NCI-H146 (cell line): ENCODE results near the gene ARID3A.
"Not testable (repeated sequence)": the region's sequence is repeated elsewhere in the genome, so short reads cannot be mapped to it uniquely, and the experiment has no call there.

ENCODE experiments used
- DNase-seq: peaks from one replicate; lab custom pipeline; 2025; lab: John Stamatoyannopoulos, UW

ARID3A gene

GRCh38 chr19:947707-948539 is 22.1 kb downstream of the ARID3A start:
- DNase-seq, result no peak

GRCh38 chr19:948842-949496 is 23.1 kb downstream of the ARID3A start:
- no peak for DNase-seq

- no peak for DNase-seq
Observed at GRCh38 chr19:950352-951066, 24.7 kb downstream of the ARID3A start.

DNA sequence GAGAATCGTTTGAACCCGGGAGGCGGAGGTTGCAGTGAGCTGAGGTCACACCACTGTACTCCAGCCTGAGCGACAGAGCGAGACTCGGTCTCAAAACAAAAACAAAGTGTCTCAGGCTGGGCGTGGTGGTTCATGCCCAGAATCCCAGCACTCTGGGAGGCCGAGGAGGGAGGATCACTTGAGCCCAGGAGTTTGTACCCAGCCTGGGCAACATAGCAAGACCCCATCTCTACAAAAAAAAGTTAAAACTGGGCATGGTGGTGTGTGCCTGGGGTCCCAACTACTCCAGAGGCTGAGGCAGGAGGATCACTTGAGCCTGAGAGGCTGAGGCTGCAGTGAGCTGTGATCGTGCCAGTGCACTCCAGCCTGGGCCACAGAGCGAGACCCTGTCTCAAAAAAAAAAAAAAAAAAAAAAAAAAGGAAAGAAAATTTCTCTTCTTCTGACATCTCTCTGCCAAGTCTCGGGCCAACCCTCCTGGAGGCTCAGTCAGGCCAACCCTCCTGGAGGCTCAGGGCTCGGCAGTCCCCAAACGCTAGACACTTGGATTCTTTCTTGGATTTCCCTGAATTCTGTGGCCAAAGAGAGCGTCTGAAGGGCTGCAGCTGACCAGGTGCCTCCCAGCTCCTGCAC is 26.3 kb downstream of the ARID3A start:
- DNase-seq, result no peak

GRCh38 chr19:952680-953444 is 27.0 kb downstream of the ARID3A start:
- no peak for DNase-seq

GRCh38 chr19:953445-954271 is 27.8 kb downstream of the ARID3A start:
- no peak for DNase-seq

- no peak for DNase-seq
Observed at GRCh38 chr19:954272-954671, 28.4 kb downstream of the ARID3A start.

DNA sequence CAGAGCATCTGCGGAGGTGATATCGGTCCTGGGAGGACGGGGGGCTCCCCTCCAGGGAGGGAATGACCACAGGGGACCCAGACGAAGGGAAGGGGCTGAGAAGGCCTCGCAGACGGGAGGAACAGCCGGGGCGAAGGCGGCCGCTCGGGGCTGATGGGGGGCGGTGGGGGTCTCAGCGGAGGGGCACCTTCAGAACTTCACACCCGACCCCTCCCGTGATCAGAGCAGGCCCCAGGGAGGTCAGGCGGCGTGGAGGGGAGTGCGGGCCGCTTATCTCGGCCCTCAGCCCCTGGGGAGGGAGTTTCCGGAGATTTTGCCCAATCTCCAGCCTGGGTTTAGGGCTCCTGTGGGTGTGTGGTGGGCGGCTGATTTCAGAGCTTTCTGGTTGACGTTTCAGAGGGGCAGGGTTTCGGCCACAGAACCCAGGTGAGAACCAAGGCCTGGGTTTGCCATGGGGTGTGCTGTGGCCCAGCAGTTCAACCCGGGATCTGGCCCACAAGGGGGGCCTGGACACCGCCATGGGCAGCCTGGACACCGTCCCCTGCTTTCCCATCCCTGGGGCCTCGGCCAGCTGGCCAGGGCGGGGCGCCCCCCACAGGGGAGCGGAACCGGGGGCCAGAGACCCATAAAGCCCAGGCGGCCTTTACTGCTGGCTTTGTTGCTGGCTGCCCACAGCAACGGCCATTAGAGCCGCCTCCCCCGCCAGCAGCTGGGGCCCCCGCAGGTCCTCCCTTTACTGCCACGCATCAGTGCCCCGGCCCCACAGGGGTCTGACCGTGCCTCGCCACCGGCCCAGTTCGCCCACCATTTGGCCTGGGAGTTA is 29.0 kb downstream of the ARID3A start:
- no peak for DNase-seq

GRCh38 chr19:955803-956765 is 30.2 kb downstream of the ARID3A start:
- no peak for DNase-seq

DNA sequence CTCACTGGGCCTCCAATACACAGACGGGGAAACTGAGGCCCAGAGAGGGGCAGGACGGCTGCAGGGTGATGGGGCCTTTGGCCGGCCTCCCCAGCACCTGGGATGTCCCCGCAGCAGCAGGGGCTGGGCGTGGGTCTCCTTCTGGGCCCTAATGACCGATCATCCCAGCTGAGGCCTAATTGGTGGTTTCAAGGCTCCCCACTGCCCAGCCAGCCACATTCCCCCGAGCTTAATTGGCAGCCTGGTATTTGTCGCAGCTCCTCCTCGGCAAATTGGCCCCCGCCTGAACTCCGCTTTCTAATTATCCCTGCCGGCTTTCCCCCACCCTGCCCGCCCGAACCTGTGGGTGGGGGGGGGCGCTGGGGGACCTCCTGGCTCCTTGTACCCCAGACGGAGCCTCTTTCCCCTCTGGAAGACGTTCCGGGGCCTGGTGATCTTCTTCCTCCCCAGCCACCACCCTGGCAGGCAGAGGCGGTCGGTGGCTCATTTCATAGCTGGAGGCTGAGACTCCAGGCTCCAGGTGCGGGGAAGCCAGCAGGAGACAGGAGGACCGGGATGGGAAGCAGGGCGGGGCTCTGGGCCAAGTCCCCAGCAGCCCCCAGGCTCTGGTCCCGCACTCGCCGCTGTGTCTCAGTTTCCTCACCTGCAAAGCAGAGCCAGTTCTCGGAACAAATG is 31.1 kb downstream of the ARID3A start:
- DNase-seq, result no peak

DNA sequence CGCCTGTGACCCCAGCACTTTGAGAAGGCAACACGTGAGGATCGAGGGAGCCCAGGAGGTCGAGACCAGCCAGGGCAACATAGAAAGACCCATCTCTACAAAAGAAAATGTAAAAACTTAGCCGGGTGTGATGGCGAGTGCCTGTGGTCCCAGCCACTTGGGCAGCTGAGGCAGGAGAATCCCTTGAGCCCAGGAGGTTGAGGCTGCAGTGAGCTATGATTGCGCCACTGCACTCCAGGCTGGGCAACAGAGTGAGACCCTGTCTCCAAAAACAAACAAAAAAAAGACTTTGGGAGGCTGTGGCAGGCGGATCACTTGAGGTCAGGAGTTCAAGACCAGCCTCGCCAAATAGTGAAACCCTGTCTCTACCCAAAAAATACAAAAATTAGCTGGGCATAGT is 31.7 kb downstream of the ARID3A start:
- not testable (repeated sequence) for DNase-seq

GRCh38 chr19:958967-959855 is 33.4 kb downstream of the ARID3A start:
- DNase-seq, result no peak

DNA sequence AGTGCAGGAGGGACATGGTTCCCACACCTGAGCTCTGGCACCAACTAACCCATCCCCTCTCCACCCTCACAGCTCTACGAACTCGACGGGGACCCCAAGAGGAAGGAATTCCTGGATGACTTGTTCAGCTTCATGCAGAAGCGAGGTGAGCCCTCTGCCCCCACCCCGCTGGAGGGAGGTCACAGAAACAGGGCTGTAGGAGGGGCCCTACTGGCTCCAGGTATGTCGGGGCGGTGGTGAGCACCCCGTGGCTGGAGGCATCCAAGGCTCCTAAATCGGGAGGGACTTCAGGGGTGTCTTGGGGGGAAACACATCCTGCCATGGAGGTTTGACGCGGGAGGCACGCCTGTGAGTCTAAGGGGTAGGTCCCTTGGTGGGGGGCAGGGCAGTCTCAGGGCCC is 34.2 kb downstream of the ARID3A start:
- no peak for DNase-seq

DNA sequence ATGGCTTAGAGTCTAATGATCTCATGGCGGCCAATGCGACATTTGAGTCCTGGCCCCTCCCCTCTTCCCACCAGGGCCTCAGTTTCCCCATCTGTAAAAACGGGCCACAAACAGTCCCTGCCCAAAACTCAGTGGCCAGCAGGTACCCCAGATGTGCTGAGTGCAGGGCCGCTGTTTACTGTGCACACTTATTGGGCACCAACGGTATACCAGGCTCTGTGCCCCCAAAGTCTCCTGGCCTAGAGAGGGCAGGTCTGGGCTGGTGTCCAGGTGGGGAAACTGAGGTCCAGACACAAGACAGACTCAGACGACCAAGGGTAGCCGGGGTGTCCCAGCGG is 34.7 kb downstream of the ARID3A start:
- no peak for DNase-seq

DNA sequence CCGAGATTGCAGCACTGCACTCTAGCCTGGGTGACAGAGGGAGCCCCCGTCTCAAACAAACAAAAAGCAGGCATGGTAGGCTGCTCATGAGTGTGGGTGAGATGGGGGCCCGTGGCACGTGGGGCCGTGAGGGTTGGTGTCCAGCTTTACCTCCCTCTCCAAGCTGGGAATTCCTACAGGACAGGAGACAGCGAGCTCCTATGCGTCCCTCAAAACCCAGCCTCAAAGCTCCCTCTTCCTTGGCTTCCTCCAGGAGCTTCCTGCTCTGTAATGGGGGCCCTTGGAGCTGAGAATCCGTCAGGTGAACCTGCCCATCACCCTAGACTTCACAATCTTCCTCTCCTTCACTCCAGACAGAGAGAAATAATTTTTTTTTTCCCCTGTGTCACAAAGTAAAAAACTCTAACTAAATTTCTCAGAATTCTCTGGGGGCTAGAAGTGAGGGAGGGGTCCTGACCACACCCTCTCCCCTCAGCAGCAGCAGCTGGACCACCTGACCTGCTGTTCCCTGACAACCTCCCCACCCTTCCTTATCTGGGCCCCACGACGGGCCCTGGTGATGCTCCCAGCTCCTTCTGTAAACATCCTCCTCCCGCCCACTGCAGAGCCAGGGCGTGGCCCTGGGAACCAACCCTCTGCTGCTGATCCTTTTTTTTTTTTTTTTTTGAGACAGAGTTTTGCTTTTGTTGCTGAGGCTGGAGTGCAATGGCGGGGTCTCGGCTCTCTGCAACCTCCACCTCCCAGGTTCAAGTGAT is 36.2 kb downstream of the ARID3A start:
- DNase-seq, result no peak

GRCh38 chr19:962683-963400 is 37.0 kb downstream of the ARID3A start:
- no peak for DNase-seq
